Fibroblast of skin of scalp (primary cell): ENCODE data around the gene FAR2.
"Not testable (repeated sequence)": the region's sequence is repeated elsewhere in the genome, so short reads cannot be mapped to it uniquely, and the experiment has no call there.

Source experiments
- DNase-seq: peaks from one replicate; pipeline ENCODE4 v3.0.0-alpha.2; 2013

FAR2 gene

GRCh38 chr12:29234965-29235626, 86.0 kb downstream of the FAR2 start:
- peak; percentile 13 for DNase-seq

- no peak for DNase-seq
Measured at GRCh38 chr12:29238822-29239291, 89.8 kb downstream of the FAR2 start.

GRCh38 chr12:29239336-29239735, 90.3 kb downstream of the FAR2 start:
- no peak for DNase-seq

- no peak for DNase-seq
Measured at GRCh38 chr12:29240441-29240840, 91.4 kb downstream of the FAR2 start.

DNA sequence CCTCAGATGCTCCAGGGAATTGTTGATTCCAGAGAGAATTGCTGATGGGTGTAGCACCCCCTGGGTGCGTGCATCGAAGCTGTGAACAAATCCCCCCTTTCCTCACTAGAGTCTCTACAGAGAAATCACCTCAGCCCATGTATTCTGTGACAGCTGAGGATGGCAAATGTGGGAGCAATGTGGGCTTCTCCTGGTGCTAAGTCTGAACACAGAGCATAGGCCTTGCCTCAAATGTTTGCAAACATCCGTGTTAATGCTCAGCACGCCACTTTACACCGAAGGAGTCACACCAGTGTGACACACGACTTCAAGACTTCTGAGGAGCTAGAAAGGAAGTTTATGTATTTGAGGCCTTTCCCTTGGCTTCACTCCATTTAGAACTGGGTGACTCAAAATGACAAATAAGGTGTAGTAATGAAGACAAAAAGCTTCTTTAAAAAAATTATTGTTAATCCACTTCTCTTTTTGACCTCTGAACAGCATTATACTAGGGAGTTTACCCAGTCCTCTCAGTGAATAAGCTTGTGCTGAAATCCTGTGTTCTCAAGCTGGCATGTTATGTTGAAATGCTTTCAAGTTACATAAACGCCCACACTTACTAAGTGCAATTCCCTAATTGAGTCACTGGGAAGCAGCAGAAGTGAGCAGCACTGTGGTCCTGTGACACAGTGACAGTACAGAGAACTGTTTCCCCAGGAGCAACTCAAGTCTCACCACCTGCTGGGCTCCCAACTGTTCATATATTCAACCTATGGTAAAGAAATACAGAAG, 92.9 kb downstream of the FAR2 start:
- DNase-seq = peak; percentile 59

GRCh38 chr12:29242921-29243431, 93.9 kb downstream of the FAR2 start:
- no peak for DNase-seq

DNA sequence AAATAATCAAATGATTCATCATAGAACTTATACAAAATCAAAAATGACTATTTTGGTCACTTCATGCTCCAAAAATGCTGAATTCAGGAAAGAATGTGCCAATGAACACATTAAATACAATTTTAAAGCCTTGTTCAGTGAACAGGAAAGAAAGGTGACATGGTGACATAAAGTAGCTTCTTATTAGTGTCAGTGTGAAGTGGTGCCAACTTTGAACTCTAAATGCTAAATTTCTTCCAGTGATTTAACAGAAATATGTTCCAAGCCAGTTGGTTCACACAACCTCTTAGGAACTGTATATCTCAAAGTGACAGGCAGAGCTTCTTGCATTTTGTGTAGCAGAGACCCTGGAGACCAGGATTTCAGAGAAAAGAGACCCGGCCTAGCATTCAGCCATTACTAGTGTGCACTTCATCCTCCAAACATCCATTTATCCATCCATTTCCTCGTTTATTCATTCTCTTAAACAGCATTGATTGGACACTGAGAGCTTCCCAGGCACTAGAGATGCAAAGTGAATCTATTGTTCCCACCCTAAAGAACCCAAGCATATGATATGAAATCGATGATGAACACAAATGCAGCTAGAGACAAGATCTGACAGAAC, 95.2 kb downstream of the FAR2 start:
- no peak for DNase-seq

DNA sequence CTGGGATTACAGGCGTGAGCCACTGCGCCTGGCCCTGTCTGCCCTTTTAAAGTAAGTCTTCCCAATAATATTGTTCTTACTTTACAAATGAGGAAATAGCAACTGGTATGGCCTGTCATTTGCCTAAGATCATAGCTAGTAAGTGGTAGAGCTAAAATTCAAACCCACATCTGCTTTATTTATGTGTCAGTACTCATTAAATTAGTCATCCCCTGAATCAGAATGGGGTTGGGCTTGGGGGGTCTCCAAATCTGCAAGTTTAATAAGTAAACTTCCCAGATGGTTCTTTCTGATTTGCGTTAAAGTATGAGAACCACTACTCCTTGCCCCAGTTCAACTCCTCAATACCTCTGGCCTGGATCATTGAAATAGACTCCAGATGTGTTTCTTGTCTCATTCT, 96.2 kb downstream of the FAR2 start:
- no peak for DNase-seq

DNA sequence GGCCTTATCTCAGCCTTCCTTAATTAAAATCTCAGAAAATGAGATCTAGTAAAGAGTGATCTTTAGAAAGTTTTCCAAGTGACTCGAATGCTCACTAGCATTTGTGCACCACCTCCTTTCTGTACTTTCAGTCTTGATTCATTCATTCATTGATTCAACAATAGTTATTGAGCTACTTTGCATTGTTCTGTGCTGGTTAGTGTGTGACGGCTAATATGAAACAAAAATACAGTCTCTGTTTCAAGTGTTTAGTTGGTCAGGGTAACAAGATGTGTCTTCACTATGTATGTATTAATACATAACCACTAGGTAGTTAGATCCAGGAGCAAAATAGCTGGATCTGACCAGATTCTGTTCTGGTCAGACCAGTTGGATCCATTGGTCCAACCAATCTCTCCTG, 100.9 kb downstream of the FAR2 start:
- no peak for DNase-seq

DNA sequence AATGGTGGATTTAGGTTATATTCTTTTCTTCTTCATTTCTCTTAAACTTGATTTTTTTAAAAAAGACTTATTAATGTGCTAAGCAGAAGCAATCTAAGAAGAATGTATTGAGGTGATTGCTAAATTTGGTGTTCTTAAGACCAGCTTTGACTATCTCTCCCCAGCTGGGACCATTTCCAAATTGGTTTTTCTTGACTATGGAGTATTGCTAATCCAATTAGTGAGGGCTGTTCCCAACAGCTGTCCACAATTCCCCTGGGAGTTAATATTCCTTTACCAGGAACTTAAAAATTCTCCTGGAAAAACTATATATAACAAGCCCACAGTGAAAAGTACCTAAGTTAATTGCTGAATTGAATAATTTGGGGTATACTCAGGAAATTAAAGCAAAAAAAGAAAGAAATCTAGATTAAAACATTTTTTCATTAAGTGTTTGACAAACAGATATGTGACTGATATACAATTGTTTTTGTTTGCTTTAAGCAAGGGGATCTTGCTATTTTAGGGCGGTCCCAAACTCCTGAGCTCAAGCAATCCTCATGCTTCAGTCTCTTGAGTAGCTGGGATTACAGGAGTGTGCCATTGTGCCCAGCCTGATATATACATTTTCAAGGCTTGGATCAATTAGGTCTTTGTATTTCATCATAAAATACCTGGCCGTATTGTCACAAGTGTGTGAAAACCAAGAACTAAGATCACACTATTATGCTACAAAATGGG, 105.0 kb downstream of the FAR2 start:
- DNase-seq = peak; percentile 27

DNA sequence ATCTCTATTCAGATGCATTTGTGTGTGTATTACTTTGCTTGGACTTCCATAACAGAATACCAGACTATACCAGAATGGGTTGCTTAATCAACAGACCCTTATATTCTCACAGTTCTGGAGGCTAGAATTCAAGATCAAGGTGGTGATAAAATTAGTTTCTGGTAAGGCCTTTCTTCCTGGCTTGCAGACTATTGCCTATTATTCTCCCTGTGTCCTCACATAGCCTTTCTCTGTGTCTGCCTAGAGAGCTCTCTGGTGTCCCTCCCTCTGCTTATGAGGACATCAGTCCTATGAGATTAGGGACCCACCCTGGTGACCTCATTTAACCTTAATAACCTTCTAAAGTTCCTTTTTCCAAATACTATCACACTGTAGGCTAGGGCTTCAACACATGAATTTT, 106.0 kb downstream of the FAR2 start:
- DNase-seq = no peak

DNA sequence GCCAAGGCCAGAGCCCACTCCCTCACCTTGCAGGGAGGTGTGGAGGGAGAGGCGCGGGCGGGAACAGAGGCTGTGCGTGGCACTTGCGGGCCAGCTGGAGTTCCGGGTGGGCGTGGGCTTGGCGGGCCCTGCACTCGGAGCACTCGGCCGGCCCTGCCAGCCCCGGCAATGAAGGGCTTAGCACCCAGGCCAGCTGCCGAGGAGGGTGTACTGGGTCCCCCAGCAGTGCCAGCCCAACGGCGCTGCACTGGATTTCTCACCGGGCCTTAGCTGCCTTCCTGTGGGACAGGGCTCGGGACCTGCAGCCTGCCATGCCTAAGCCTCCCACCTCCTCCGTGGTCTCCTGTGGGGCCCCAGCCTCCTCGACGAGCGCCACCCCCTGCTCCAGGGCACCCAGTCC, 107.5 kb downstream of the FAR2 start:
- no peak for DNase-seq

DNA sequence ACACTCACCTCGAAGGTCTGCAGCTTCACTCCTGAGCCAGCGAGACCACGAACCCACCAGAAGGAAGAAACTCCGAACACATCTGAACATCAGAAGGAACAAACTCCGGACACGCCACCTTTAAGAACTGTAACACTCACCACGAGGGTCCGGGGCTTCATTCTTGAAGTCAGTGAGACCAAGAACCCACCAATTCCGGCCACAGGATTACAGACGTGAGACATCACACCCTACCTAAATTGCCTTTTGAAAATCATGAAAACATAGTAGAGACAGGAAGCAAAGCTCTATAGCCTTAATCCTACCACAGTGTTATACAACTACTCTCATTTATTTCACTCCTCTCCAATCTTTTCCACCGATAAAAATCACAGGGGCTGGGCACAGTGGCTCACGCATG, 108.6 kb downstream of the FAR2 start:
- not testable (repeated sequence) for DNase-seq

DNA sequence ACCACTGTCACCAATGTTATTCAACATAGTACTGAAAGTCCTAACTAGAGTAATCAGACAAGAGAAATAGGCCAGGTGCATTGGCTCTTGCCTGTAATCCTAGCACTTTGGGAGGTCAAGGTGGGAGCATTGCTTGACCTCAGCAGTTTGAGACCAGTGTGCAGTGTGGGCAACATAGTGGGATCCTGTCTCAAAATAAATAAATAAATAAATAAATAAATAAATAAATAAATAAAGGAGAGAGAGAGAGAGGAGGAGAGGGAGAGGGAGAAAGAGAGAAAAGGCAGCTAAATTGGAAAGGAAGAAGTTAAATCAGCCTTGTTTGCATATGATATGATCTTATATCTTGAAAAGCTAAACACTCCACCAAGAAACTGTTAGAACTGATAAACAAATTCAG, 115.3 kb downstream of the FAR2 start:
- no peak for DNase-seq

DNA sequence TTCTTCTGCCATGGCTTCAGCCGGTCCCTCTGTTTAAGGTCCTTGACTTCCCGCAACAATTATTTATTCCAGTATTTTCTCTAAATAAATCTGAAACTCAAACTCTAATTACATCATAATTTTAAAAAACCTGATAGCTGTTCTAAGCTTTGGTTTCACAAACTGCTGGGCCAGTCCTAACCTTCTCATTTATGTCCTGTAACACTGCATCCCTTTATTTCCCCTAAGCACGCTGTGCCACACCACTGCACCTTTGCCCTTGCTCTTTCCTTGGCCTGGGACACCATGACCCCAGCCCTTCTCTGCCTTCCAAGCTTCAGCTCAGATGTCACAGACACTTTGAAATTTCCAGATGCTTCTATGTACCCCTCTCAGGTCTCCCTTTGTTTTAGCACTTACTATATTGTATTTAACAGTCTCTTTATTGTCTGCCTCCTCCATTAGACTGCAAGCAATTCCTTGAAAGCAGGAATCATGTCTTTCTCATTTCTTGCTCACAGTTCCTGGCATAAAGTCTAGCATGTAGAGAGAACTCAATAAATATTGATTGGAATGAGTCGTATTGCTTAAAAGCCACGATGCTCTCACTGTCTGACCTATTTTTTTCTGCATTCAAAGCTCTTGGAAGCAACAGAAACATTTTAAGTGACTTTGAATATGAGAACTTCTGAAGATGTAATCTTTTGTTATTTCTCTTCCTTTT, 120.8 kb downstream of the FAR2 start:
- no peak for DNase-seq

- no peak for DNase-seq
Measured at GRCh38 chr12:29270446-29270845, 121.4 kb downstream of the FAR2 start.

GRCh38 chr12:29273178-29273843, 124.2 kb downstream of the FAR2 start:
- no peak for DNase-seq

DNA sequence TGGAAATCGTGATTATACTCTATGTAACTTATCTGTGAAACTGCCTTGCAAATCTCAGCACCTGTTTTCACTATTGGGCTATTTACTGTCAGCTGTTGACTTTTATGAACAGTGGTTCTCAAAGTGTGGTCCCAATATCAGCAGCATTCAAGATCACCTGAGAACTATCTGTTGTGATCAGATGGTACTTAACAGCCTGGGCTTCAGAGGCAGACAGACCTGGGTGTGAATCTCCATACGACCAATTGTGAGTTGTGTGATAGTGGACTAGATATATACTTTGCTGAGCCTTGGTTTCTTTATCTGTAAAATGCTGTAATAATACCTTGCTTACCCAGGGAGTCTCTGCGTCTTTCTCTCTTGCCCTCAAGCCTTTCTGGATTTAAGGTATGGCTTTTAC, 126.8 kb downstream of the FAR2 start:
- DNase-seq = no peak

- peak; percentile 35 for DNase-seq
Measured at GRCh38 chr12:29277231-29277630, 128.2 kb downstream of the FAR2 start.

DNA sequence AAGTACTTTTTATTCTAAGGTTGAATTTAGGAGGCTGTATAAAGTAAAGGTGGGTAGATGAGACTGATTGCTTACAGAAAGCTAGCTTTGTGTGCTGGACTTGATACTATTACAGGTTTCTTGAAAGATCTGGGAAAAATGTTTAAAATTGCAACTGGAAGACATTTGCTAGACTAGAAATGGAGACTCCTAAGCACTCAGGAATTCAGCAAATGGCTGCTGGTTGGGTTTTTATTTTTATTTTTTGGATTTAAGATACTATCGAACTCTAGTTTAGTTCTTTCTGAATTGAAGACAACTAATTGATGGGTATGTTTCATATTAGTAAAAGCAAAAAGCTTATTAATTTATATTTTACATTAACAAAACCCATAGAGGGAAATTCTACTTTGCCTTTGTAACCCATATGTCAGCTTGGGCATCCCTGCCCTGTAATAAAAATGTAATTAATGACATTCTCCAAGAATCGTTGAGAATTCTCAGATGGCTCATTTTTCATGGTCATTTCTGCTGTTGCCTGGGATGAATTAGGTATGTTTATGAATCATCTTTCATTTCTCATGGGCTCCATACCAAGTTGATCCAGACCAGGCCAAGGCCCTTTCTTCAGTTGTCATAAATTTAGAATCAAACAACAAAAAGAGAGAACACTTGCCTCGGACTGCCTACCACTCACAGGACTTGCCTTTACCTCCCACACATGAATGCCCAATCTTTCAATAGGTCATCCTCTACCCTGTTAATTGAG, 129.8 kb downstream of the FAR2 start:
- DNase-seq = peak; percentile 75
